Fibroblast of skin of back (primary cell): ENCODE measurements around the gene PSMG4.

ENCODE experiments used
- DNase-seq: peaks from one replicate; pipeline ENCODE4 v3.0.0-alpha.2; 2013

PSMG4 gene

GRCh38 chr6:3276174-3277167 is 17.7 kb downstream of the PSMG4 start:
- no peak for DNase-seq

- no peak for DNase-seq
Measured at GRCh38 chr6:3277251-3277650, 18.5 kb downstream of the PSMG4 start.

GRCh38 chr6:3277851-3278416 is 19.2 kb downstream of the PSMG4 start:
- DNase-seq: no peak

GRCh38 chr6:3278691-3279090 is 19.9 kb downstream of the PSMG4 start:
- DNase-seq: no peak

GRCh38 chr6:3280091-3280490 is 21.3 kb downstream of the PSMG4 start:
- peak; percentile 46 for DNase-seq

- peak; percentile 51 for DNase-seq
Measured at GRCh38 chr6:3280866-3281465, 22.2 kb downstream of the PSMG4 start.

GRCh38 chr6:3281631-3282475 is 23.1 kb downstream of the PSMG4 start:
- DNase-seq: peak; percentile 92

- DNase-seq: no peak
Measured at GRCh38 chr6:3282476-3283236, 23.9 kb downstream of the PSMG4 start.

- no peak for DNase-seq
Measured at GRCh38 chr6:3283241-3283640, 24.5 kb downstream of the PSMG4 start.

- DNase-seq: no peak
Measured at GRCh38 chr6:3283641-3284435, 25.1 kb downstream of the PSMG4 start.

GRCh38 chr6:3284436-3284876 is 25.7 kb downstream of the PSMG4 start:
- DNase-seq: no peak

GRCh38 chr6:3285049-3285639 is 26.4 kb downstream of the PSMG4 start:
- no peak for DNase-seq

GRCh38 chr6:3285732-3286131 is 27.0 kb downstream of the PSMG4 start:
- no peak for DNase-seq

GRCh38 chr6:3286641-3287171 is 28.0 kb downstream of the PSMG4 start:
- DNase-seq: no peak

GRCh38 chr6:3287308-3287707 is 28.6 kb downstream of the PSMG4 start:
- DNase-seq: no peak

GRCh38 chr6:3287976-3288707 is 29.4 kb downstream of the PSMG4 start:
- no peak for DNase-seq

- DNase-seq: no peak
Measured at GRCh38 chr6:3288711-3289663, 30.2 kb downstream of the PSMG4 start.

GRCh38 chr6:3289664-3290055 is 30.9 kb downstream of the PSMG4 start:
- no peak for DNase-seq
